Body of pancreas (tissue), 4 donors: ENCODE data around the gene HSD3B7.

Experiments used
- CTCF ChIP-seq, 7 experiments: fragments of 450-650 bp in 4 of 7; fragments of 200-600 bp in 3 of 7; sonication (generic) in 3 of 7; IDR thresholded peaks; one replicate each; pipeline ENCODE4 v1.5.1; 2016 to 2019; ENCODE audit warnings: antibody characterized with exemption in 7 of 7
- POLR2A ChIP-seq, 3 donors: fragments of 450-650 bp; IDR thresholded peaks; one replicate each; pipeline ENCODE4 v1.6.1; 2016; ENCODE audit warnings: antibody characterized with exemption in 3 of 3, mild to moderate bottlenecking in 2 of 3

GRCh38 chr16:31022544-31023251, 37.7 kb downstream of the HSD3B7 start:
- TF ChIP-seq POLR2A (IDR thresholded peaks at IDR 0.05) (no peak), CTCF (IDR thresholded peaks at IDR 0.05) (no peak)
